GM12892 (cell line): ENCODE measurements around the gene SPAG17.

Experiments
- POLR2A ChIP-seq: IDR thresholded peaks from 2 replicates; pipeline ENCODE4 v1.6.1; 2011; ENCODE audit warnings: low read depth, low read length, control low read depth
- TAF1 ChIP-seq: IDR thresholded peaks from 2 replicates; pipeline ENCODE4 v1.6.1; 2011; ENCODE audit warnings: low read depth, mild to moderate bottlenecking, control low read depth, low read length, borderline replicate concordance

GRCh38 chr1:118155106-118155505, 29.9 kb downstream of the SPAG17 start:
- TF ChIP-seq POLR2A (no peak), TAF1 (no peak)
